Spleen (tissue), 11 donors: ENCODE data around the gene NFIB. TPM values are rescaled to one million over a fixed set of nuclear protein-coding genes. Genes with fewer than 3 reads are reported as not detected.

Experiments used
- DNase-seq: peaks from one replicate; pipeline ENCODE4 v3.0.0-alpha.2; 2020
- H3K27ac ChIP-seq, 8 donors: fragments of 200-600 bp; sonication (generic) in 7 of 8; 1 replicate in 4 of 8; 2 replicates in 4 of 8; pipeline versions ENCODE4 v1.5.0 to v1.8.0; 2016 to 2021; ENCODE audit warnings: inconsistent platforms in 4 of 8, mild to moderate bottlenecking in 4 of 8, moderate library complexity in 1 of 8
- H3K27me3 ChIP-seq, 7 donors: fragments of 200-600 bp; sonication (generic) in 6 of 7; replicated peaks in 1 of 7; 1 replicate in 4 of 7; 2 replicates in 3 of 7; pipeline versions ENCODE4 v1.5.0 to v1.8.0; 2016 to 2021; ENCODE audit warnings: inconsistent platforms in 3 of 7, mild to moderate bottlenecking in 1 of 7
- H3K36me3 ChIP-seq, 6 donors: fragments of 200-600 bp; sonication (generic) in 5 of 6; 1 replicate in 4 of 6; 2 replicates in 2 of 6; pipeline versions ENCODE4 v1.5.0 to v1.8.0; 2016 to 2021; ENCODE audit warnings: inconsistent platforms in 2 of 6
- H3K4me1 ChIP-seq, 6 donors: fragments of 200-600 bp; sonication (generic) in 5 of 6; 1 replicate in 3 of 6; 2 replicates in 3 of 6; pipeline versions ENCODE4 v1.5.0 to v1.8.0; 2016 to 2021; ENCODE audit warnings: inconsistent platforms in 3 of 6
- H3K4me3 ChIP-seq, 8 donors: fragments of 200-600 bp; sonication (generic) in 7 of 8; 1 replicate in 4 of 8; 2 replicates in 4 of 8; pipeline versions ENCODE4 v1.5.0 to v1.8.0; 2016 to 2021; ENCODE audit warnings: inconsistent platforms in 4 of 8, mild to moderate bottlenecking in 4 of 8, moderate library complexity in 2 of 8
- H3K9me3 ChIP-seq, 8 donors: fragments of 200-600 bp; sonication (generic) in 7 of 8; 1 replicate in 4 of 8; 2 replicates in 4 of 8; pipeline versions ENCODE4 v1.5.0 to v1.8.0; 2016 to 2021; ENCODE audit warnings: inconsistent platforms in 4 of 8
- POLR2A ChIP-seq, 3 donors: fragments of 450-650 bp; IDR thresholded peaks; one replicate each; pipeline ENCODE4 v1.5.1; 2017; ENCODE audit warnings: antibody characterized with exemption in 3 of 3, mild to moderate bottlenecking in 1 of 3
- POLR2AphosphoS5 ChIP-seq, 3 donors: sonication (generic); formaldehyde crosslinking; IDR thresholded peaks; one replicate each; pipeline ENCODE4 v1.5.1; 2017; ENCODE audit warnings: antibody characterized with exemption in 3 of 3
- WGBS, 5 donors: extraction: QIAGEN DNeasy Blood & Tissue Kit in 3 of 5; methylation state at CpG; one replicate each; pipeline versions ENCODE4 v1.1.5 to v1.1.7; 2013 to 2018; 5-methylcytosine and 5-hydroxymethylcytosine counted together
- intact Hi-C: fragments of 100-400 bp; cut with DNase I; formaldehyde crosslinking; loops from one replicate; pipeline ENCODE4 v1.15.0; 2023; ENCODE audit warnings: low total_unique reads
- polyA plus RNA-seq, 3 donors: library from polyadenylated mRNA; stranded (reverse); fragments of 200-250 nt; gene quantifications; one replicate each; pipeline ENCODE4 v1.2.1, GENCODE V29; 2013
- total RNA-seq, 7 donors: library from RNA; depleted of rRNA in 3 of 7; stranded (reverse); fragments of >200 nt in 3 of 7; fragmentation: NEBNext Ultra II Directional in 4 of 7; extraction: Animal tissue kit (Norgen Biotek cat#: 25700) in 4 of 7; gene quantifications; one replicate each; pipeline versions ENCODE4 v1.1.0 to v1.2.1, GENCODE V29; 2016 to 2021
- TF ChIP-seq, protein P1 (sequence below), 11 experiments: fragments of 200-600 bp in 7 of 11; fragments of 450-650 bp in 4 of 11; sonication (generic) in 4 of 11; IDR thresholded peaks in 8 of 11; conservative IDR thresholded peaks in 3 of 11; 1 replicate in 7 of 11; 2 replicates in 4 of 11; pipeline versions ENCODE4 v1.4.0 to v1.8.0; 2016 to 2021; ENCODE audit warnings: antibody characterized with exemption in 11 of 11, inconsistent platforms in 4 of 11, mild to moderate bottlenecking in 1 of 11
- donor health status: healthy with polysubstance abuse.
- donor health status: DM: no; HTN: no; CAD: no; lungs with moderate emphysema.
- donor health status: DM: no; HTN: no; CAD: no.
- donor health status: Bipolar disorder and iron deficiency.
- donor health status: healthy.
- donor health status: DM: no; HTN: no; CAD: no.
- donor health status: DM: yes; HTN: yes; CAD: no.

The NFIB gene
- total and polyA plus RNA-seq, 10 donors = 3.6 to 96.8 (median 48.4) TPM

DNA sequence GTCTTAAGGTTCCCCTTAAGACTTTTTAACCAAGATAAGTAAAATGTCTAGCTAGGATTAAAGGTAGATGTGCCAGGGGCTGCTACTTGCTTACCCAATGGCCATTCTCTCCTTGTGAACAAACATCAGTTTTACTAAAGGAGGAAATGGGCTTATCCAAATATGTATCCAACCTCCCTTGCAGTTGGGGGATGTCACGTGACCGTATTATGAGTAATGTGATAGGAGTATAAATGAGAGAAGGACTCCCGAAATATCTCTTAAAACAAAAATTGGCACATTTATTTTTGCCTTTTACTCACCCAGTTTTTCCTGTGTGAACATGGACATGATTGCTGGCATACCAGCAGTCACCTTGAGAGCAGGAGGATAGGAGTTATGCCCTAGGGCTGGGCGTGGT lies 247.9 kb downstream of the NFIB start:
- H3K36me3 ChIP-seq = no peaks in the 10 kb centered on the region
- no peak overlapping the region for H3K4me3 ChIP-seq
- H3K27me3 ChIP-seq = no peaks in the 10 kb centered on the region
- no peak for DNase-seq
- H3K9me3 ChIP-seq = peaks cover 0 to 4% (median 0%) of the 10 kb centered on the region in 8 donors
- 85 to 93% (median 86%) methylated on average over 4 of the region's 4 CpGs for WGBS, 5 donors
- TF ChIP-seq POLR2AphosphoS5 (IDR thresholded peaks at IDR 0.05) (no peak), POLR2A (IDR thresholded peaks at IDR 0.05) (no peak)
- TF ChIP-seq, protein P1, sequence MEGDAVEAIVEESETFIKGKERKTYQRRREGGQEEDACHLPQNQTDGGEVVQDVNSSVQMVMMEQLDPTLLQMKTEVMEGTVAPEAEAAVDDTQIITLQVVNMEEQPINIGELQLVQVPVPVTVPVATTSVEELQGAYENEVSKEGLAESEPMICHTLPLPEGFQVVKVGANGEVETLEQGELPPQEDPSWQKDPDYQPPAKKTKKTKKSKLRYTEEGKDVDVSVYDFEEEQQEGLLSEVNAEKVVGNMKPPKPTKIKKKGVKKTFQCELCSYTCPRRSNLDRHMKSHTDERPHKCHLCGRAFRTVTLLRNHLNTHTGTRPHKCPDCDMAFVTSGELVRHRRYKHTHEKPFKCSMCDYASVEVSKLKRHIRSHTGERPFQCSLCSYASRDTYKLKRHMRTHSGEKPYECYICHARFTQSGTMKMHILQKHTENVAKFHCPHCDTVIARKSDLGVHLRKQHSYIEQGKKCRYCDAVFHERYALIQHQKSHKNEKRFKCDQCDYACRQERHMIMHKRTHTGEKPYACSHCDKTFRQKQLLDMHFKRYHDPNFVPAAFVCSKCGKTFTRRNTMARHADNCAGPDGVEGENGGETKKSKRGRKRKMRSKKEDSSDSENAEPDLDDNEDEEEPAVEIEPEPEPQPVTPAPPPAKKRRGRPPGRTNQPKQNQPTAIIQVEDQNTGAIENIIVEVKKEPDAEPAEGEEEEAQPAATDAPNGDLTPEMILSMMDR (IDR thresholded peaks at IDR 0.05 in 8 of 11, conservative IDR thresholded peaks at IDR 0.05 in 3 of 11) = no peak
- H3K4me1 ChIP-seq = no peaks in the 10 kb centered on the region
- intact Hi-C loops = no loop called here
- H3K27ac ChIP-seq = no peak overlapping the region

DNA sequence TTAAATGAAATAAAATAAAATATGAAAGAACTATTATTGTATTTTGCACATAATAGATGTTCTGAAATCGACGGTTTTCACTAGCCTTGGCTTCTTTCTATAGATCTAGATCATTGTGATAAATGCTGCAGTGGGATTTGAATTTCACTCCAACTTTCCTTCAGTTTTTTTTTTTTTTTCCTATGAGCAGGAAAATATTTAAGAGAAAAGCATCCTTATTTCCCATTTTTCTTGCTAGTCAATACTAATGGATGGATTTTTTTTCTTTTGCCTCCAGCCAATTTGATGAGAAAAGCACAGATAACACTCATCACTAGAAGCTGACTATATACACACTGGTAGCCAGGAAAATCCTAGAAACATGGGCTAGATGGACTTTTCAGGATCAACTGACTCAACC lies 249.0 kb downstream of the NFIB start:
- Histone ChIP-seq H3K4me3 (no peak overlapping the region), H3K9me3 (peaks cover 0 to 4% (median 0%) of the 10 kb centered on the region in 8 donors), H3K27ac (no peak overlapping the region), H3K4me1 (no peaks in the 10 kb centered on the region), H3K36me3 (no peaks in the 10 kb centered on the region), H3K27me3 (no peaks in the 10 kb centered on the region)
- DNase-seq = no peak
- WGBS, 5 donors = 83 to 97% (median 95%) methylated on average over 2 of the region's 2 CpGs
- TF ChIP-seq, protein P1 (IDR thresholded peaks at IDR 0.05 in 8 of 11, conservative IDR thresholded peaks at IDR 0.05 in 3 of 11) = no peak
- TF ChIP-seq POLR2AphosphoS5 (IDR thresholded peaks at IDR 0.05) = no peak
- no peak for TF ChIP-seq POLR2A (IDR thresholded peaks at IDR 0.05)
- intact Hi-C loops = no loop called here

DNA sequence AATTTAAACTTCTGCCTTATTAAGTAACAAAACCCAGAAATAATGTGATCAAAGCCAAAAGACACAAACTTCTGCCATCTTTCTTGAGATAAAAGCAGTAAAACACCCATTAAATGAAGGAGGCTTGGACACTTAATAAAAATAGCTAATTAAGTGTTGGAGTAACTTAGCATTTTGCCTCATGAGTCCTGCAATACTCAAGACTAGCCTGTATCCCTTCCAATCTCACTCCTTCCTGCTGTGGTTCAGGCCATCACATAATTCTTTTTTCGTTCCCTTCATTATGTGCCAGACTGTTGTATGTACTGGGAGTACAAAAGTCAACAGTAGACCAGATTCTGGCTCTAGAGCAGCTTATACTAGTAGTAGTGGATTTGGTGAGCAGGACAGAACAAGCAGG lies 250.2 kb downstream of the NFIB start:
- DNase-seq = no peak
- TF ChIP-seq POLR2AphosphoS5 (IDR thresholded peaks at IDR 0.05) (no peak), POLR2A (IDR thresholded peaks at IDR 0.05) (no peak)
- TF ChIP-seq, protein P1 (IDR thresholded peaks at IDR 0.05 in 8 of 11, conservative IDR thresholded peaks at IDR 0.05 in 3 of 11) = no peak
- H3K4me1 ChIP-seq = no peaks in the 10 kb centered on the region
- no peak overlapping the region for H3K27ac ChIP-seq
- H3K27me3 ChIP-seq = no peaks in the 10 kb centered on the region
- H3K36me3 ChIP-seq = no peaks in the 10 kb centered on the region
- H3K4me3 ChIP-seq = no peak overlapping the region
- peaks cover 0 to 4% (median 0%) of the 10 kb centered on the region in 8 donors for H3K9me3 ChIP-seq
- intact Hi-C loops = no loop called here
- WGBS, 5 donors = 67 to 80% (median 79%) methylated on average over 1 of the region's 1 CpG

DNA sequence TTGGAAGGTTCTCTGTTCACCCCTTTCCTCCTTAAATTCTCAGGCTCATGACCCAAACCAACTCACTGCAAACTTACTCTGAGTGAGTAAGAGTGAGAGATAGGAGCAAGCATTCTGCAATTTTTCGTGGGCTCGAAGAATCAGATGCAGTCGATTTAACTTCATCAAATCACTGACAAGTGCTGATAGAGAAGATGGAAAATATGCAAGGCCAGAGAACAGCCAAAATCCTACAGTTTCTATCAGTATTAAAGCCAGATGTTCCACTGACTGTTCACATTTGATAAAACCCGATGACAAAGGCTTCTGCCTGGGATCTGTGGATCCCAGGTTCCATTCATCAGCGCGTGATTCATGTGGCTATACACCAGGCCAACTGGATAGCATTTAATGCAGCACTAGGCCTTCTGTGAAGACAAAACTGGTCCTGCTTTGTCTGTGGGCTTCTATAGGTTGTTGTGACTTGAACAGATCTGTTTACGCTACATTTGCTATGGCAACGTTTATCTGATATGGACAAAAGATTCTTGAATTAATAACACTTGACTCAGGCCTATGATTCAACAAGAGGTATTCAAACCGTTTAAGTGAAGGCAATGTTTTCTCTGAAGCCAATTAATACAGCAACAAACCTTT lies 251.2 kb downstream of the NFIB start:
- TF ChIP-seq POLR2AphosphoS5 (IDR thresholded peaks at IDR 0.05) = no peak
- TF ChIP-seq, protein P1 (IDR thresholded peaks at IDR 0.05 in 8 of 11, conservative IDR thresholded peaks at IDR 0.05 in 3 of 11) = no peak
- TF ChIP-seq POLR2A (IDR thresholded peaks at IDR 0.05) = no peak
- 81 to 94% (median 84%) methylated on average over 9 of the region's 9 CpGs for WGBS, 5 donors
- Histone ChIP-seq H3K27me3 (no peaks in the 10 kb centered on the region), H3K27ac (no peak overlapping the region), H3K36me3 (no peaks in the 10 kb centered on the region), H3K4me3 (no peak overlapping the region), H3K4me1 (no peaks in the 10 kb centered on the region), H3K9me3 (no peaks in the 10 kb centered on the region)
- intact Hi-C loops = no loop called here
- no peak for DNase-seq
